Activated T-cell treated with anti-CD3 and anti-CD28 coated beads, Interleukin-2, amount 50 U/mL, for 24 hours (primary cell): ENCODE results near the gene POU5F1.

Experiments
- DNase-seq: peaks from one replicate; pipeline ENCODE4 v3.0.0-alpha.2; 2020
- H3K27ac Mint-ChIP-seq: 2 replicates; pipeline ENCODE4 v1.8.0; 2020; ENCODE audit warnings: mild to moderate bottlenecking, mixed read lengths
- H3K27me3 Mint-ChIP-seq: 2 replicates; pipeline ENCODE4 v1.8.0; 2020; ENCODE audit warnings: mixed read lengths
- H3K36me3 Mint-ChIP-seq: 2 replicates; pipeline ENCODE4 v1.8.0; 2020; ENCODE audit warnings: low read depth, mixed read lengths
- H3K4me1 Mint-ChIP-seq: 2 replicates; pipeline ENCODE4 v1.8.0; 2020; ENCODE audit warnings: low read depth, mixed read lengths
- H3K4me3 Mint-ChIP-seq: 2 replicates; pipeline ENCODE4 v1.8.0; 2020; ENCODE audit warnings: mild to moderate bottlenecking, moderate library complexity, mixed read lengths
- H3K9me3 Mint-ChIP-seq: 2 replicates; pipeline ENCODE4 v1.8.0; 2020; ENCODE audit warnings: mixed read lengths

The POU5F1 gene

DNA sequence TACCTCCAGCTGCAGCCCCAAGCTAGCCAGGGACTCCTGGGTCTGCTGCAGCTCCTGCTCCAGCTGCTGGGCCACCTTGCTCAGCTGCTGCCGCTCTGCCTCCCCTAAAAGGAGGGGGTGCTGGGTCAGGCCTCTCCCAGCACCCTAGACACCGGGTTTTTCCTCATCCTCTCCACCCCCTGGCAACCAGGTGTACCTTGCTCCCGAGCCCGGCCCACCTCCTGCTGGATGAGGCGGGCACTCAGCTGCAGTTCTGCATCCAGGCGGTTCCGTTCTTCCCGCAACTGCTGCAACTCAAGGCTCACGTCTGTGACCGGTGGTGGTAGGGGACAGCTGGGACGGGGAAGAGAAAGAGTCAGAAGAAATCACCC, 25.5 kb downstream of the POU5F1 start:
- H3K27ac Mint-ChIP-seq = no peak overlapping the region
- no peaks in the 10 kb centered on the region for H3K27me3 Mint-ChIP-seq
- H3K4me3 Mint-ChIP-seq = no peak overlapping the region
- peaks cover 62% of the 10 kb centered on the region for H3K36me3 Mint-ChIP-seq
- no peaks in the 10 kb centered on the region for H3K9me3 Mint-ChIP-seq
- H3K4me1 Mint-ChIP-seq = no peaks in the 10 kb centered on the region
- no peak for DNase-seq

GRCh38 chr6:31144296-31144969, 26.0 kb downstream of the POU5F1 start:
- H3K4me1 Mint-ChIP-seq = no peaks in the 10 kb centered on the region
- no peaks in the 10 kb centered on the region for H3K27me3 Mint-ChIP-seq
- H3K4me3 Mint-ChIP-seq = no peak overlapping the region
- no peak for DNase-seq
- no peak overlapping the region for H3K27ac Mint-ChIP-seq
- H3K36me3 Mint-ChIP-seq = peaks cover 57% of the 10 kb centered on the region
- H3K9me3 Mint-ChIP-seq = no peaks in the 10 kb centered on the region

DNA sequence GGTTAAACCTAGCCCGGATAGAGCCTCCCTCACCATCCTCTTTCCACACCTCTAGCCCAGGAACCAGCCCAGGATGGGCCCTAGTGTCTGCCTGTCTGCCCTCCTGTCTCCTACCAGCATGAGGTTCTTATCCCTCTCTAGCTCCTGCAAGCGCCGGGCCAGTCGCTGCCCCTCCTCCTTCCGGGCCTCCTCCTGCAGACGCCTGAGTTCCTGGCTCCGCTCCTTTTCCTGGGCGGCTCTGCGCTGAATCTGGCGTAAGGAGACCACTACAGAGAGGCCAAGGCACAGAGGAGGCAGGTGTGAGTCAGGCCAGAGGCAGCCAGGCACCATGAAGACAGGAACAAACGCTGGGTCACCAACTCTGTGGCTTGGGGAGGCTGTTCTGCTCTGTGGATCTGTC, 27.3 kb downstream of the POU5F1 start:
- Mint-ChIP-seq H3K9me3 (no peaks in the 10 kb centered on the region), H3K36me3 (peaks cover 48% of the 10 kb centered on the region), H3K4me3 (no peak overlapping the region), H3K4me1 (no peaks in the 10 kb centered on the region), H3K27ac (no peak overlapping the region), H3K27me3 (no peaks in the 10 kb centered on the region)
- DNase-seq = no peak

DNA sequence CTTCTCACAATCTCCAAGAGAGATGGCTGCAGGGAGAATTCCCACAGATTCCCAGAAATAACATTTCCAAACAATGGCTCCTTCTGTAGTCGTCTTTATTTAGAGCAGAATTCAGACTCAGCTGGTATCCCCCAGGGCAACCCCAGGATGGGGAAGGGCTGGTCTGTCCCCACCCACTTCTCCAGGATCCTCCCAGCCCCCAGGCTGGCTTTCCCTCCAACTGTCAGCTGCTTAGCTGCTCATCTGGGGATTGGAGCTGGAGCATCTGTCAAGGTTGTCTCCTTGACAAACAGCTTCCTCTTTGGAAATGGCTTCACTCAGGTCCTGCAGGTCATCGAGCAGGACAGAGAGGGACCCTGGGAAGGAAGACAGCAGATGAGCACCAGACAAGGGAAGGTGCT, 28.1 kb downstream of the POU5F1 start:
- no peaks in the 10 kb centered on the region for H3K9me3 Mint-ChIP-seq
- H3K27ac Mint-ChIP-seq = no peak overlapping the region

GRCh38 chr6:31140643-31141042, 29.8 kb downstream of the POU5F1 start:
- Mint-ChIP-seq H3K4me3 (no peak overlapping the region), H3K9me3 (no peaks in the 10 kb centered on the region), H3K27me3 (no peaks in the 10 kb centered on the region), H3K4me1 (peaks cover 7% of the 10 kb centered on the region), H3K36me3 (peaks cover 30% of the 10 kb centered on the region), H3K27ac (no peak overlapping the region)
- DNase-seq = no peak

More for the DNA sequence above, 28.1 kb downstream of the POU5F1 start:
- no peak overlapping the region for H3K4me3 Mint-ChIP-seq
- DNase-seq = no peak
- H3K4me1 Mint-ChIP-seq = peaks cover 7% of the 10 kb centered on the region
- no peaks in the 10 kb centered on the region for H3K27me3 Mint-ChIP-seq
- H3K36me3 Mint-ChIP-seq = peaks cover 43% of the 10 kb centered on the region

GRCh38 chr6:31139599-31139998, 30.9 kb downstream of the POU5F1 start:
- H3K36me3 Mint-ChIP-seq = peaks cover 20% of the 10 kb centered on the region
- H3K27ac Mint-ChIP-seq = no peak overlapping the region
- H3K9me3 Mint-ChIP-seq = no peaks in the 10 kb centered on the region
- DNase-seq = no peak
- H3K4me1 Mint-ChIP-seq = peaks cover 7% of the 10 kb centered on the region
- H3K27me3 Mint-ChIP-seq = no peaks in the 10 kb centered on the region
- no peak overlapping the region for H3K4me3 Mint-ChIP-seq

DNA sequence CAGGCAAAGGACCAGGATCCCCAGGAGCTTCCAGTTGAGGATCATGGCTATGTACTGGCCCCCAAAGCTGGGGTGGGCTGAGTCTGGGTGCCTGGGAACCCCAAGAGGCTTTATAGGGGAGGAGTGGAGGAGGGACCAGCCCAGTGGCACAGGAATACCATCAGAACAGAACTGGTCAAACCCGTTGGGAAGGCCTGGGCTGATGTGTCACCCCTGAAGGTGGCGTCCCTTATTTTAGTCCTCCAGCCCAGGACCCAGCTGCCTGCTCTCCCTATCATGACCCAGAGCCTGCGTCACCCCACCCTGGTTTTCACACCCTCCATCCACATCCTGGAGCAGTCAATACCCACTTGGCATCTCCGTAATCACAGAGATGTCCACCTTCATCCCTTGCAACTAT, 31.5 kb downstream of the POU5F1 start, which contains the start of gene PSORS1C2:
PSORS1C2 (minus strand) TSS at position 85 of the 400 bp plus-strand sequence; CDS start at position 45, 40 bp downstream.
- no peak for DNase-seq
- Mint-ChIP-seq H3K4me3 (no peak within 1 kb of the TSS), H3K36me3 (peaks cover 14% of the 10 kb centered on the region), H3K9me3 (no peaks in the 10 kb centered on the region), H3K4me1 (peaks cover 7% of the 10 kb centered on the region), H3K27me3 (no peaks in the 10 kb centered on the region), H3K27ac (no peak within 1 kb of the TSS)

- H3K4me1 Mint-ChIP-seq = peaks cover 7% of the 10 kb centered on the region
- no peaks in the 10 kb centered on the region for H3K9me3 Mint-ChIP-seq
- H3K27me3 Mint-ChIP-seq = no peaks in the 10 kb centered on the region
- H3K27ac Mint-ChIP-seq = no peak overlapping the region
- no peaks in the 10 kb centered on the region for H3K36me3 Mint-ChIP-seq
- H3K4me3 Mint-ChIP-seq = no peak overlapping the region
- no peak for DNase-seq
Observed at GRCh38 chr6:31135710-31136109, 34.8 kb downstream of the POU5F1 start.

- DNase-seq = no peak
- peaks cover 9% of the 10 kb centered on the region for H3K4me1 Mint-ChIP-seq
- H3K9me3 Mint-ChIP-seq = no peaks in the 10 kb centered on the region
- H3K27me3 Mint-ChIP-seq = peaks cover 8% of the 10 kb centered on the region
- H3K4me3 Mint-ChIP-seq = no peak overlapping the region
- H3K36me3 Mint-ChIP-seq = no peaks in the 10 kb centered on the region
- no peak overlapping the region for H3K27ac Mint-ChIP-seq
Observed at GRCh38 chr6:31132806-31133205, 37.7 kb downstream of the POU5F1 start.

- Mint-ChIP-seq H3K27me3 (peaks cover 8% of the 10 kb centered on the region), H3K9me3 (no peaks in the 10 kb centered on the region), H3K27ac (no peak overlapping the region), H3K4me1 (peaks cover 6% of the 10 kb centered on the region), H3K36me3 (no peaks in the 10 kb centered on the region), H3K4me3 (no peak overlapping the region)
- DNase-seq = no peak
Observed at GRCh38 chr6:31131595-31131994, 38.9 kb downstream of the POU5F1 start.

DNA sequence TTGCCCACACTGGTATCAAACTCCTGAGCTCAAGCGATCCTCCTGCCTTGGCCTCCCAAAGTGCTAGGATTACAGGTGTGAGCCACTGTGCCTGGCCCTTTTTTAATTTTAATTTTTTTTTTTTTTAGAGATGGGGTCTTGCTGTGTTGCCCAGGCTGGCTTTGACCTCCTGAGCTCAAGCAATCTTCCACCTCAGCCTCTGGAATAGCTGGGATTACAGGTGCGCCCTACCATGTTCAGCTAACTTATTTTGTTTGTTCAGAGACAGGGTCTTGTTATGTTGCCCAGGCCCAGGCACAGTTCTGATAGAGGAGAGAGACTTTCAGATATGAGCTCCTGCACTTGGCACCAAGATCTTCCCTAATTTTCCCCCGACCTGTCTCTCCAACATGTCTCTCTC, 39.7 kb downstream of the POU5F1 start:
- Mint-ChIP-seq H3K9me3 (no peaks in the 10 kb centered on the region), H3K36me3 (no peaks in the 10 kb centered on the region), H3K27me3 (peaks cover 8% of the 10 kb centered on the region), H3K27ac (no peak overlapping the region), H3K4me3 (no peak overlapping the region), H3K4me1 (peaks cover 6% of the 10 kb centered on the region)
- no peak for DNase-seq

- Mint-ChIP-seq H3K4me3 (no peak overlapping the region), H3K36me3 (no peaks in the 10 kb centered on the region), H3K27me3 (peaks cover 8% of the 10 kb centered on the region), H3K9me3 (no peaks in the 10 kb centered on the region), H3K4me1 (peaks cover 6% of the 10 kb centered on the region), H3K27ac (no peak overlapping the region)
- no peak for DNase-seq
Observed at GRCh38 chr6:31129130-31129529, 41.4 kb downstream of the POU5F1 start.

DNA sequence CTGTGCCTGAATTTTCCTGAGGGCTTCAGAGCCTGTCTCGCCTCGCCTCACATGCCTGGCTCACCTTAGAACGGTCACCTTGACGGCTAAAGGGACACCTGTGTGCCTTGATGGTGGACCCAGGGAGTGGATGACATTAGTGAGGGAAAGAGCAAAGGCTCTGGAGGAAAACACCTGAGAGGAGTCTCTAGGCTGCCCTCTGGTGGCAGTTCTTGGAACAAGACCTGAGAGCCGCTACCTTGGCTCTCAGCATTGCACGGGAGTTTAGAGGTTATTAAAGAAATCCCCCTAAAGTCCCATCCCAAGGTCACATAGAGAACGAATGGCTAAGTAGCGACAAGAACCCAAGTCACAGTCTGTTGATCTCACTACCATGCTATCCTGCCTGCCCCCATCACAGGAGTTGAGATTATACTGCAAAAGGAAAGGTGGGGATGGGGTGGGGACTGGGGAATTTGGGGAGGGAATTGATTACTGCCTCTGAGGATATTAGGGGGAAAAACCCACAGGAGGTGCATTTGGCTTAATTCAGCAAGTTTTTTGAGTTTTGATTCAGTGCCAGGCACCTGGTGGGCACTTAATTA, 42.3 kb downstream of the POU5F1 start:
- peaks cover 6% of the 10 kb centered on the region for H3K4me1 Mint-ChIP-seq
- H3K27ac Mint-ChIP-seq = no peak overlapping the region
- peak; percentile 82 for DNase-seq
- H3K36me3 Mint-ChIP-seq = no peaks in the 10 kb centered on the region
- peaks cover 8% of the 10 kb centered on the region for H3K27me3 Mint-ChIP-seq
- H3K9me3 Mint-ChIP-seq = no peaks in the 10 kb centered on the region
- H3K4me3 Mint-ChIP-seq = no peak overlapping the region

- peaks cover 6% of the 10 kb centered on the region for H3K4me1 Mint-ChIP-seq
- H3K4me3 Mint-ChIP-seq = no peak overlapping the region
- no peaks in the 10 kb centered on the region for H3K9me3 Mint-ChIP-seq
- H3K36me3 Mint-ChIP-seq = no peaks in the 10 kb centered on the region
- no peak for DNase-seq
- peaks cover 8% of the 10 kb centered on the region for H3K27me3 Mint-ChIP-seq
- no peak overlapping the region for H3K27ac Mint-ChIP-seq
Observed at GRCh38 chr6:31126396-31127175, 43.9 kb downstream of the POU5F1 start.
